HG03060 (cell line): ENCODE results near the gene PDZD4.

Source experiments
- ATAC-seq: cut with Tn5 transposase; IDR thresholded peaks from one replicate; pipeline ENCODE4 v1.9.1; 2021; ENCODE audit warnings: low read depth, moderate number of reproducible peaks; ENCODE audit not compliant: unreplicated experiment

Gene PDZD4

DNA sequence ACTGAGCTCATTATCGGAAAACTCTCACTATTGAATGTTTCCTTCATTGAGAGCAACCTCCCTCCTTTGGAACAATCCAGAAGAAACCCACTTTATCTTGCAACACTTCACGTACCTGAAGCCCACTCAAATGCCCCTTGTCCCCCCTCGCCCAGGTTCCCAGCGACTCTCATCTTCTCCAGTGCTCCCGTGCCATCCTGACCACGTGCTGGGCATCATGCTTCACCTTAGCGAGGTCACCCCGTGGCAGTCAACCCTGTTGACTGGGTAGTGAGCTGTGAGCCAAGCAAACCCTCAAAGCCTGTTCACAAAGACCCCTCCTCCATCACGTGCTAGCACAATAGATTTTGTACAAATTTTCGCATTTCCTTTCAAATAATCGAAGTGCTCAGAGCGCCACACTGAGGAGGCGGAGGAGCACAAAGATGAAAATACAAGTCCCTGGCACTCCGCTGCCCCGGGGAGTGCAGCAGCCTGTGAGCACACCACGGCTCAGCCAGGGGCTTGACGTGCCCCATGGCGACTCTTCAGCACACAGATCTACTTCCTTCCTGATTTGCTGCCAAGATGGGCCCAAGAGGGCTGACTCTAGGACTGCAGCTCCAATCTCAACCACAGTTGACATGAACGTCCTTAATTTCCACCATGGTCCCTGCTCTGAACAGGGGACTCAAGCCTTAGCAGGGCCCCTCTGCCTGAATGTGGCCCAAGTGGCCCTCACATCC lies 15.6 kb downstream of the PDZD4 start:
- no peak for ATAC-seq

DNA sequence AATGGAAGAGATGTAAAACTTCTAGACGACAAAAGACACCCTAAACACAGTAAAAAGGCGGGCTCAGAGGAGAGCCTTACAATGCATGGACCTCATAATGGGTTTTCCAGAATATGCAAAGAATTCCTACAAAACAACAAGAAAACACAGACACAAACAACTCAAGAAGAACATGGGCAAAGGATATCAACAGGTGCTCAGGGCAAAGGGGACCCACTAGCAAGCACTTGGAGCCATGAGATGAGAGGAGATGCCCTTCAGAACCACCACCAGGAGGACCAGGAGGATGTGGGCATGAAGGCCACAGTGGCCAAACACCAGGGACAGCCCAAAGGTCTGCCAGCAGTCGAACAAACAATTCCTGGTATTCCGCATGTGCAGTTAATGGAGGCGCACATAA lies 17.2 kb downstream of the PDZD4 start:
- no peak for ATAC-seq

DNA sequence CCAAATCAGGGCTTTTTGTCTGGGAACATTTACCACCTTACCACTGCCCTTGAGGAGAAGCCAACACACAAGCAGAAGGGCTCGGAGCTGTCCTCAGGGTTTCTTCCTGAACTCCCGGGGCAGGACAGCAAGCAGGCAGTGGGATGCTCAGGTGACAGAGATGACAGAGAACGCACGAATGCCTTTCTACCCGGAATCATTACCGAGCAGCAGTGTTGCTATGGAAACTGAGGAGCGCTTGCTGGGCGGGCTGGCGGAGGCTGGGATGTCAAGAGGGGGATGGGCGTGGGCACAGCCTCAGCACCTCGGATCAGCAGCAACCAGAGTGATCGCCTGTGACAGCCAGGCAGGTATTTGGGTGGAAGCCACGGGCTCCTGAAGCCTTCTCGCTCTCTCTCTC lies 18.1 kb downstream of the PDZD4 start:
- no peak for ATAC-seq

DNA sequence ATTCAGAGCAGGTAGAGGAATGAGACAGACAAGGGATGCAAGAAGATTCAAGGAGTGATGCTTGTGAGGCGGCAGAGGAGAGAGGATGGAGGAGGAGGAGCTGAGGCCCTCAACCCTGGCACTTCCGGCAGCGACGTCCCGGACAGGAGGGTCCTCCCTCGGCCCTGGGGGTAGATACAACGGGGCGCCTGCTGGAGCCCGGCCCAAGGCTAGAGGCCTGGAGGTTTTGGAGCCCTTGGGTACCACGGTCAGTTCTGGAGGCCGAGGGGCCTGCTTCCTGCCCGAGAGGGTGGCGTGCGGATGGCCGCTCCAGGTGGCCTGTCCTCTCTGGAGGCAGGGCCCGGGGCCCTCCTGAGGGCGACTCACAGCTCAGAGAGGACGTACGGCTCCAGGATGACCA lies 22.4 kb downstream of the PDZD4 start:
- ATAC-seq = no peak

DNA sequence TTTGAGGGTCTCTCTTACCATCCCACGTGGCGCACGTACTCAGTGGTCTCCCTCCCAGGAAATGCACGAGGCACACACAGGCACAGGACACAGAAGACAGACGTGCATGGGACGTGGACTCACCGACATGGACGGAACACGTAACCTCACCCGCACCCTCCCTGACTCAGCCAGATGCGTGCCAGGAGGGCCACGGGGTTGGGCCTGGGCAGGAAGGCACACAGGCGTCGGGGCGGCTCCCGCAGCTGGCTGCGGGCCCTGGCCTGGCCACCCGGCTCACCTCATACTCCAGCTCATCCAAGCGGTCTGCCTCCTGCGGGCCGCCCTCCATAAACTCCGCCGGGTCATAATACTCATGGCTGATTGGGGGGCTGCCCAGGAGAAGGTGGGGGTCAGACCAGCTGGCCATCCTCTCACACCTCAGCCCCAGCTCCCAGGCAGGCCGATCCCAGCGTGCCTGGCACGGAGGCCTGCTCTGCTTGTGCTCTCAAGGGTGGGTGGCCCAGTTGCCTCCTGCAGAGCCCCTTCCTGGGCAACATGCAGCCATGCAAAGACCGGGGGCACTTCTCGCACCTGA lies 23.3 kb downstream of the PDZD4 start:
- ATAC-seq = no peak

DNA sequence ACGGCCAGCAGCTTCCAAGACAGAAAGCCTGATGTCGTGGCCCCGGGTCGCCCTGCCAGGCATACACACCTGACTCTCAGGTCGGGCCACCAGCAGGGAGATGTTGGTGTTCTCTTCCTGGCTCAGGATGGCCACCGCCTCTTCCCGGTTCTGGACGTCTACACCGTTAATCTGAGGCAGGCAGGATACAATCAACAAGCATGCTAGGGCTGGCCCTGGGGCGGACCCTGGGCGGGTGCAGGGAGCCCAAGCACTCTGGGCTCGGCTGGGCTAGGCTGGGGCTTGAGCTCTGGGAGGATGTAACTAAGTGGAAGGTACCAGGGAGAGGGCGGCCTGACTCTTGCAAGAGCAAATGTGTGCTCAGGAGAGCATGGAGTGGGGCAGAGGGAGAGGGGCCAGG lies 24.9 kb downstream of the PDZD4 start:
- ATAC-seq = no peak

DNA sequence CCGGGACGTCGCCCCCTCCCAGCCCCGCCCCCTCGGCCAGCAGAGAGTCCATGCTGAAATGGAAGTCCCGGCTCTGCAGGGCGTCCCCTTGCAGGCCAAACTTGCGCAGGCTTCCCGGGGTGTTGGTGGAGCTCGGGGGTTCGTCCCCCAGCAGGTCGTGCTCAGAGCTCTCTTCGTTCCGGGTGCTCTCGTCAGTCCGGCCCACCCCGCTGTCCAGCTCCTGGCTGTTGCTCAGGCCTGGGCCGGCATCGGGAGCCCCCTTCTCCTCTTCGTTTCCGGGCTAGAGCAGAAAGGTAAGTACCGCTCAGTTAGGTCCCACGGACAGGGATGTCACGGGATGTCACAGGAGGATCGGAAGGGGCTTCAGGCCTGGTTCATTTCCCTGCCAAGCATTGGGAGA lies 25.7 kb downstream of the PDZD4 start:
- ATAC-seq = no peak

DNA sequence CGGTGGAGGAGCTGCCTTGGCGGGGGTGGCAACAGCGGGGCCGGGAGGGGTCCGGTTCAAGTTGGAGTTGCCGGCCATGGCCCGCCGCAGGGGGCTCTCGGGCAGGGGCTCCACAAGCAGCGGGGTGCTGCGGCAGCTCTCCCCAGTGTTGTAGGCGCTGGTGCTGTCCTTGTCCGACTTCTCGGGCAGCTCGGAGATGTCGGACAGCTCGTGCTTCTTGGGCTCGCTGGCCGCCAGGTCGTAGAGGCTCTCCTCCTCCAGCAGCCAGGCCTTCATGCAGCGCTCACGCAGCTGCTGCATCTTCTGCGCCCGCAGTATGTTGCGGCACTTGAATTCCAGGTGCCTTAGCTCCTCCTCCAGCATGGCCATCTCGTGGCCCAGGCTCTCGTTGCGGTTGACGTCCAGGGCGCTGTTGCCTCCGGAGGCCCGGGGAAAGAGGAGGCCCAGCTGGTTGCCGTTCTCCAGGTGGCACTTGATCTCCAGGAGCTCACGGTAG lies 26.2 kb downstream of the PDZD4 start:
- ATAC-seq = no peak

DNA sequence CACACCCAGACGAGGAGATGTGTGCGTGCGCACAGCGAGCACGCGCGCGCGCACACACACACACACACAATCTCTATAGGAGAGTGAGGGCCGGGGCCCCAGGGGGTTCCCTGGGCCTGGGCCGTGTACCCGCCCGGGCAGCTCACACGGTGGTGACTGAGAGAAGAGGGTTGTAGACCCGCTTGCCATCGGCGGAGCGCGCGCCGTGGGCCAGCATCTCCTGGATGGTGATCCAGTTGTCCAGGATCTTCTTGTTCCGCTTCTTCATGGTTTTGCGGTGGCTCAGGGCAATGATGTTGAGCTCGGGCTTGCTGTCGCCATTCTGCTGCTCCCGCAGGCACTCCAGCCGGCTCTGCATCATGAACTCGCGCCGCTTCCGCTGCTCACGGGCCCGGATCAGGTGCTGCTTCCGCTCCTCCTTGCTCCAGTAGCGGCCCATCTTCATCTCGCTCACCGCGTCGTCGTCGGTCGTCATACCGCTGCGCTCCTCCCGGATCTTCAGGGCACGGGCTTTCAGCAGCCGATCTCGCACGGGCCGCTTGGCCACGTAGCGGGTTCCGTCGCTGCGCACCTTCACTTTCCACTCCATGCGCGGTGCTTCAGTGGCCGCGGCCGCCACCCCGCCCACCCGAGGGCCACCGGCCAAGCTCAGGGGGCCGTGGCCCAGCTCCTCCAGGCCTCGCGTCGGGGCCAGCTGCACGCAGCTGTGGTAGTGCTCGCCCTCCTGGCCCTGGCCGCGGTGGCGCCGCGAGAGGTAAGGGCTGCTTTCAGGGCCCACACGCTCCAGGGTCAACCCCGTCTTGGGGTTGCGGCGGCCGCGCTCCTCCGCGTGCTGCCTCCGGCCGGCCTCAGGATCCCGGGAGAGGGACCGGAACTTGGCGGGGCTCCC lies 26.9 kb downstream of the PDZD4 start:
- no peak for ATAC-seq

DNA sequence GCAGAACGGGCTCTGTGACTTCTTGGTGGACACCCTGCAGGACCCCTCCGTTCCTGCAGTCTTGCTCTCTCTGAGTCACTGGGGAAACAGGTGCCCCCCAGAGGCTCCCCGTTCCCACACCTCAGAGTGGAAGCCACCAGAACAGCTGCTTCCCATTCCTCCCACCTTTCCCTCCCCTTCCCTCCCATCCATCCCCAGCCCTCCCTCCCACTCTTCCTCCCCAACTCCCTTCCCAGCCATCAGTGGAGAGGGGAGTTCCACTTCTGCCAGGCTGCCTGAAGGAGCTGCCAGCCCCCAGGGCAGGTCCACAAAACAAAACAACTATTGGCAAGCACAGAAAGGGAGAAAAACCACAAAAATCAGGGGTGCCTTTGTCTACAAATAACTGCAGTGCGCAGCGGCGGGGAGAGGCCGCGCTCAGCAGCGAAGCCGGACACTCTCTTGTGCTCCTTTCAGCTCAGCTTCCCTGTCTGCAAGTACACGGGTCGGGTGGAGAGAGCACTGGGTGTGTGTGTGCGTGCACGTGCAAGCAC lies 27.8 kb downstream of the PDZD4 start:
- no peak for ATAC-seq

DNA sequence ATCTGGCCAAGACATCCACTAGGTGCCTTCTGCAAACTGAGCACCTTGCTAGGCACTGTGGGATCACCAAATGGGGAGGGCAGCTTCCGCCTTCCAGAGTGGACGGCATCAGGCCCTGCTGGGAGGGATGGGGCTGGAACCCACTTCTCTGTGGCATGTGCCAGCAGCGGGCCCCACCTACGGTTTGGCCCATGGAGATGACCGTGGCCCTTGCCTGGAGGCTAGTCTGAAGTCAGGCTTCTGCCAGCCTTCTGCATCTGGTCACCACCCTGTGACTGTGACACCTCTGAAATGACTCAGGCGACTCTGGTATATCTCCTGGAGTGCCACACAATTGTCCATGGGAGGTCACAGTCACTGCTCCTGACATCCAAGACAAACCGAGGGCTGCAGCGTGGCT lies 28.7 kb downstream of the PDZD4 start:
- no peak for ATAC-seq

DNA sequence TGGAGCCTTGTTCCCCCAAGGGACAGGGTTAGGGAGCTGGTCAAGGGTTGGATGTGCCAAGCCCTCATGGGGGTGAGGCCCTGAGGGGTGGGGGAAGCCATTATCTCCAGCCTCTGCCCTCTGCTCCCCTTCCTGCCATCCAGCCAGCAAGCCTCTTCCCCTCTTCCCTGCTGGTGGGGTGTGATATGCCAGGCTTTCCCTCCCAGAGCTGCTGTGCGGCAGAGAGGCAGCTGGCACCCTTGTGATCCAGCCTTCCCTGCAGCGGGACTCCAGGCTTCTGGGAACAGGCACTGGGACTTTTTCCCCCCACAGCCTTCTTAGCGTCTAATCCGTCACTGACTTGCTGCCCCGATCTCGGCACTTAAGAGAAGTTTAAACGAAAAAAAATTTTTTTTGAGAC lies 29.6 kb downstream of the PDZD4 start:
- ATAC-seq = no peak

DNA sequence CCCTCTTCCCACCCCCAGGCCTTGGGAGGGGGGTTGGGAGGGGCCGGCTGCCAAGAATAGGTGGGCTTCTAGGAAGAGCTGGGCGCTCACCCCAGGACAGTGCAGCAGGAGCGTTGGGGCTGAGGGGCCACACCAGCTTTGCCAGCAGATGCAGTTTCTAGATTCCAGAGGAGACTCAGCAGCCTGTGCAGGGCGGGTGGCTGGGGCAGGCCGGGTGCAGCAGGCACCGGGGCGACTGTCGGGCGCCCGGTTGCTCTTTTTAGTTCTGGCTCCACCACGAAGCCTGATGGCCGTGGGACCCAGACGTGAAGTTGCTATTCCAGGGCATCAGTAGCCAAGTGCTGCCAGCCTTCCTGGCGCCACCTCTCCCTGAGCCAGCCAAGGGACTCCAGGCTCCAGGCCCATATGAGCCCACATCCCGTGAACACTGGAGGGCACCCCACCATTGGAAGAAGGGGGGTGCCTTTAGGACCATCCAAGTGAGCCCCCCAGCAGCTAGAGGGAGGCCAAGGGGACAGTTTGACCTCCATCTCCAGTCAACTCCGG lies 30.1 kb downstream of the PDZD4 start:
- no peak for ATAC-seq

DNA sequence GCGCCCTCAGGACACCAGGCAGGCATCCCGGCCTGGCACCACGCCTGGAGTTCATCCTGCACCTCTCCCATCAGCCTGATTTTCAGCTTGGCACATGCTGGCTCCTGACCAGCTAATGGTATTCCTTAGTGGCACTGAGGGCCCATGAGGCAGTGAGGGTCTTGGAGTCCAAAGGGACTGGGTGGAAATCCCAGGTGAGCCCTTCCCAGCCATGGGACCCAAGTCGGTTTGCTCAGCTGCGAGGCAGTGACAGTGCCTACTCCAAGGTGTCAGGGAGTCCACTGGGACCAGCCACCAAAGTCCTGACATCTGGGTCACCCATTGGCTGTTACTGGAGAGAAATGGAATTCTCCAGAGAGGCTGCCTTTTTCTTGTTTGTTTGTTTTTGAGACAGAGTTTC lies 31.0 kb downstream of the PDZD4 start:
- ATAC-seq = no peak

DNA sequence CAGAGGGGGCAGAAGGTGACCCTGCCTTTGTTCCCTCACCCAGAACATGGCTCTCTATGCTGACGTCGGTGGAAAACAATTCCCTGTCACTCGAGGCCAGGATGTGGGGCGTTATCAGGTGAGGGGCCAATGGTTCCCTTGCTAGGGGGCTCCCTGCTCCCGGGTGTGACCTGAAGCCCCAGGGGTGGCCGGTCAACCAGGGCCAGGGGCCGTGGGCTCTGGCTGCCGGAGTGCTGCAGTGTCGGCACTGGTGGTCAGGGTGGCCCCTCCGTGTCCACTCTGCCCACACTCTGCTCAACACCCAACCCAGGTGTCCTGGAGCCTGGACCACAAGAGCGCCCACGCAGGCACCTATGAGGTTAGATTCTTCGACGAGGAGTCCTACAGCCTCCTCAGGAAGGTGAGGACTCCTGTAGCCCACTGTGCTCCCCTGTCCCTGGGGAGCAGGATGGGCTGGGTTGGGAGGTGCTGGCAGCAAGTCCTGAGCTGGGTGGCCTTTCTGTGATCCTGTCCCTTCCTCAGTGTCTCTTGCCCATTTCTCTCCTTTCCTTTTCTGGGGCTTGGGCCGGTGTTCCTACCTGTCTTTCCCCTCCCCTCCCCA lies 32.8 kb downstream of the PDZD4 start:
- no peak for ATAC-seq

DNA sequence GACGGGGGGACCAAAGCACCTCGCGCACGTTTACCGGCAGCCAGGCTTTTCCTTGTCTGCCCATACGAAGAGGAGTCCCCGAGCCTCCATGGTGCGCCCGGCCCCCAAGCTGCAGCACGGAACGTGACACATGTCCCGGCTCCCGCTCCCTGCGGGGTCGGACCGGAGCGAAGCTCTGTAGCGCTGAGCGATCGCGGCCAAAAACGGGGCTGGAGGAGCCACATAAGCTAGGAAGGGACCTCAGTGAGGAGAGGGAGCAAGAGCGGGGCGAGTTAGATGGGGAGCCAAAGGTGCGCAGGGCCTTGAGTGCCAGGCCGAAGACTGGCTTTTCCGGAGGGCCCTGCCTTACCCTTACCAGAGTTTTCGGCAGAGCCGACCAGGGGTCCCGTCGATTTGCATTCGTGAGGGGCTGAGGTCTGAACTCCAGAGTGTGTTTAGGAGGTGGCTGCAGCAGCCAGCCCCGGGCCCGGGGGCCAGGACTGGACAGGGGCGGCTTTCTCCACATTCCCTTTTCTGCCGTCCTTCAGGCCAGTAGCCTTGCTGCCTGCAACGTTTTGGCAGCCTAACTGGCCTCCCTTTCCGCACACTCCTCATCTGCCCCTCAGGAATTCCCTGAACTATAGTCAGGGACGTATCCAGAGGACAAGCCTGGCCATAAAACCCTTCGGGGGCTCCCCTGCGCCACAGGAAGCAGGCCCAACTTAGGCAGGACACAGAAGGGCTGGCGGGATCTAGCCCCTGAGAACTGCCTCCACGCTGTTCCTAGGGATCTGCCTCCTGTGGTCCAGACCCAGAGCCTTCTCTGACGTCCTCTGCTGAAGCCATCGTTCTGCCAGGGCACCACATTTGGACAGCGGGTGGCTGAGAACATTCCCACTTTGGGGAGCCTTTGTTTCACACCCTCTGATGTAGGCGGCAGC lies 35.2 kb downstream of the PDZD4 start:
- no peak for ATAC-seq

DNA sequence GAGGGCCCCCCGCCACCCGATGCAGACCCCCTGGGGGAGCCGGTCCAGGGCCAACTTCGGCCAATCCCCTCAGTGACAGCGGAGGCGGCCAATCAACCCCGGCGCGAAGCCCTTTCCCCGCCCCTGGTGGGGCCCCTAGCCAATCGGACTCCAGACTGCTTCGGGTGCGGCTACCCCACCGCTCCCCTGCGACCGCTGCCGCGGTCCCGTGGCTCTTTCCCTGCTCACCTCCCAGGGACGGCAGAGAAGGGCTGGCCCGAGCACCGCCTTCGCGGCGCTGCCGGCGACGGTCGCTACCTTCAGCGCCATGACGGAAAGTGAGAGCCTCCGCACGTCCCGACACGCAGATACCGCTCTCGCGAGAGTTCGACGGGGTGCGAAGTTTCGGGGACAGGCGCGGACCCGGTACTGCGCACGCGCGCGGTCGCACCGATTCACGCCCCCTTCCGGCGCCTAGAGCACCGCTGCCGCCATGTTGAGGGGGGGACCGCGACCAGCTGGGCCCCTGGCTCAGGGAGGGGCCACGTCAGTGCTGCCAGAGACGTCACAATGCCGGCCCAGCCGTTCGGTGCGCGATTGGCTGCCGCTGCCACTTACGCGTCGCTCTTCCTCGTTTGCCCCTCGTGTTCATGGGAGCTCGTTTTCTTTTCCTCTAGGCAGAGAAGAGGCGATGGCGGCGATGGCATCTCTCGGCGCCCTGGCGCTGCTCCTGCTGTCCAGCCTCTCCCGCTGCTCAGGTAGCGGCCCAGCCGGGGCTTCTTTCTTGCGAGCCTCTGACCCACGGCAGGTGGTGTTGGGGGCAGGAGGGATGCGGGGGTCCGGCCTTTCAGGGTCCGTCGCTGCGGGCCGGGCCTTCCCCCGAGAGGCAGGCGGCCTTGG lies 36.1 kb downstream of the PDZD4 start, which contains the start of the genes IDH3G and SSR4:
Gene IDH3G, minus strand, starts transcription at position 358 of the 879 bp plus-strand sequence. Its CDS starts 49 bp downstream, at position 309.
Gene SSR4, plus strand, starts transcription at position 651 of the 879 bp plus-strand sequence. Its CDS starts 20 bp downstream, at position 671.
- peak; percentile 68 for ATAC-seq

DNA sequence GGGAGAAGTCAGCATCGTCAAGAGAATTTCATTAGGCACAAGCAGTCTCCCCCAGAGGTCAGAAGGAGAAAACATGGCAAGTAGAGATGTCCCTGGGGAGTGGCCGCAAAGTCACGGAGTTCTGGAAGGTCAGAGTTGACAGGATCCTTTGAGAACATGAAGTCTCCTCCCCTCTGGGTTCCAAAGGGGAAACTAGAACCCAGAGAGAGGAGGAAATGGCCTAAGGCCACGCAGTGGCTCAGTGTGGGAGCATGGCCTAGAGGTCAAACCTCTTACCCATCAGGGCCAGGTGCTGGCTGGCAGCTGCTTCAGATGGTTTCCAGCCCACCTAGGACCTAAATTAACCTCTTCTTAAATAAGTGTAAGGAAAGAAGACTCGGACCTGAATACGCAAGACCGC lies 37.1 kb downstream of the PDZD4 start:
- ATAC-seq = no peak
